ENCODE data around the gene GRXCR2.
A peak's percentile ranks its signal among the peaks of the same experiment; 100 is the strongest.
"Not testable (repeated sequence)": the region's sequence is repeated elsewhere in the genome, so short reads cannot be mapped to it uniquely, and the experiment has no call there.

GRXCR2 gene

GRCh38 chr5:145887217-145887616, 14.4 kb upstream of the GRXCR2 start:
- DNase-seq (ENCODE audit: low read depth in 2 of 2), result no peak

DNA sequence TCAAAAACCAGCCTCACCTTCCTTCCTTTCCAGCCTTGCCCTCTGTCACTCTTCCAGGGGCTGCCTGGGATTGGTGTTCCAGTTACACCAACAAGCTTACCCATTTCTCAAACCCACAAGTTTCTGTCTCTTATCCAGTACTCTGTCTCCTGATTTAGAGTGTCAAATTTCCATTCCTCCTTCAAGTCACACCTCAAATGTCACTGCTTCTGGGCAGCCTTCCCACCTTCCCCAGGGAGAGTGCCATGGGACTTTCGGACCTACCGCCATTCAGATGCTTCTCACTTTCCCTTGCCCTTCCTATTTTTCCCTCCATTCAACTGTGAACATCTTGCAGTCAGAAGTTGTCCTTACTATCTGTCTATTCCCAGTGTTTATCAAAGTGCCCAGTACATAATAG, 2.0 kb upstream of the GRXCR2 start:
- no peak for DNase-seq (ENCODE audit: low read depth in 2 of 2)

GRCh38 chr5:145872486-145872885, 328 bp downstream of the GRXCR2 start:
- no peak for DNase-seq (ENCODE audit: low read depth in 2 of 2)

GRCh38 chr5:145869753-145870152, 3.1 kb downstream of the GRXCR2 start:
- DNase-seq (ENCODE audit: low read depth in 2 of 2), result no peak

- no peak for DNase-seq (ENCODE audit: low read depth in 2 of 2)
Observed at GRCh38 chr5:145867806-145868205, 5.0 kb downstream of the GRXCR2 start.

DNA sequence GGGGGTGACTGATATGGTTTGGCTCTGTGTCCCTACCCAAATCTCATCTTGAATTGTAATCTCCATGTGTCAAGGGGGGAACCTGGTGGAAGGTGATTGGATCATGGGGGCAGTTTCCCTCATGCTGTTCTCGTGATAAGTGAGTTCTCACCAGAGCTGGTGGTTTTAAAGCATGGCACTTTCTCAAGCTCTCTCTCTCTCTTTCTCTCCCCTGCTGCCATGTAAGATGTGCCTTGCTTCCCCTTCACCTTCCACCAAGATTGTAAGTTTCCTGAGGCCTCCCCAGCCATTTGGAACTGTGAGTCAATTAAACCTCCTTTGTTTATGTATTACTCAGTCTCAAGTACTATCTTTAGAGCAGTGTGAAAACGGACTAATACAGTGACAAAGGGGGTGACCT, 8.4 kb downstream of the GRXCR2 start:
- not testable (repeated sequence) for DNase-seq (ENCODE audit: low read depth in 2 of 2)

DNA sequence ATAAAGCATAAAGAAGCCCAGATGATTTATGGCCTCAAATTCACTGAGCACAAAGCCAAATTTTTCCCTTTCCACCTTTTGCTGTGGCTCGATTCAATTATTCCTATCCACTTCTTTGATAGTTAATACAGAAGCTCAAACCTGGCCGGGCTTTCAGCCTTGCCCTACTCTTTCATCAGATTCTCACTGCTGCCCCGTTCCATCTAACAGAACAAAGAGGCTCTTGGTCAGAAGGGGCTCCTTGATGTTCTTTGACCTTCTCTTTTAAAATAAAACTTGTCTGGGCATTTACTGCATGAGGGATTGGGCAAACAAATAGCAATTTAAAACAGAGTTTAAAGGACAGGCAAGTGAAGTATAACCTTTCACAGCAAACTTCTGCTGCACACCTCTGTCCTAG, 9.8 kb downstream of the GRXCR2 start:
- no peak for DNase-seq (ENCODE audit: low read depth in 2 of 2)

- no peak for DNase-seq (ENCODE audit: low read depth in 2 of 2)
Observed at GRCh38 chr5:145859897-145860296, 12.9 kb downstream of the GRXCR2 start.

- no peak for DNase-seq (ENCODE audit: low read depth in 2 of 2)
Observed at GRCh38 chr5:145859453-145859852, 13.4 kb downstream of the GRXCR2 start.

GRCh38 chr5:145858959-145859358, 13.9 kb downstream of the GRXCR2 start:
- no peak for DNase-seq (ENCODE audit: low read depth in 2 of 2)

GRCh38 chr5:145856285-145856818, 16.5 kb downstream of the GRXCR2 start:
- peak in 1 of 2 experiments; percentile 24 for DNase-seq (ENCODE audit: low read depth in 2 of 2)

- DNase-seq (ENCODE audit: low read depth in 2 of 2), result no peak
Observed at GRCh38 chr5:145855763-145856267, 17.0 kb downstream of the GRXCR2 start.

GRCh38 chr5:145854651-145855258, 18.1 kb downstream of the GRXCR2 start:
- DNase-seq (ENCODE audit: low read depth in 2 of 2), result no peak

DNA sequence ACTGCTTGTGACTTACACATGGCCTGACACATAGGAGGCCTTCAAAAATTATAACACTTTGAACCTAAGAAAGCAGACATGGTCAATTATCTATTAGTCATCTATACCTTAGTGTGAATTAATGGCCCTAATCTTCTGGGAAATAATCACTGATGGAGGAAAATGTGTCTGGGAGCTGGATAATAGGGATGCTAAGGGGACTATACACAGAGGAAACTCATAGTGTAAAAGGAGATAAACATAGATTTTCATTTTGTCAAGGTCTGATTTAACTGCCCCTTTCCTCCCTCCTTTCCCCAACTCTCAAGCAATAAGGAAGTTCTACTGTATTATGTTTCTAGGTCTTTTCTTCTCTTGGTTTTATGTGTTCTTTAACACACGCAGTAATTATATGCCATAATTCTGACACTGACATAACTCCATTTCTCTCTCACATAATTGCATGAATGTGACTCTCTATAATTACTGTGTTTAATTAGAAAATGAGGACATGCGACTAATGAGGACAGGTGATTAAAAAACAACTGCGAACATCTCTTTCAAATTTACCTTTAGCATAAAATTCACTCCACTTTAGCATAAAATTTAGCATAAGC, 18.9 kb downstream of the GRXCR2 start:
- DNase-seq (ENCODE audit: low read depth in 2 of 2), result no peak

- no peak for DNase-seq (ENCODE audit: low read depth in 2 of 2)
Observed at GRCh38 chr5:145852990-145853389, 19.8 kb downstream of the GRXCR2 start.

DNA sequence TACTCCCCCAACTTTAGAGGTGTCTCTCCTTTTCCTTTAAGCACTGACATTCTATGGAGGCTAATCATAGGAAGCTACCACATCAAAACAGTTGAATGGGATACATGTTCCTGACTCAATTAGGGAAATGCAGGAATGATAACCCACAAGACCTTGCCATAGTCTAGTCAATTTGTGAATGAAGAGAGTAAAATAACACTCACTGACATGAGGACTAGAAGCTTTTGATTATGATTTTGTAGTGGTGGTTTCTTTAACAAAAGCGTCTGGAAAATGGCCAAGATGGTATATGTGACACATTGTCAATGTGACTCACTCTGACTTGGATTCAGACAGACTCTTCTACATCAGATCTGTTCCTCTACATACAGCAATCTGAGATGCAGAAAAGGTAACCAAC, 24.0 kb downstream of the GRXCR2 start:
- DNase-seq (ENCODE audit: low read depth in 2 of 2), result no peak

- no peak for DNase-seq (ENCODE audit: low read depth in 2 of 2)
Observed at GRCh38 chr5:145847499-145848497, 25.0 kb downstream of the GRXCR2 start.

GRCh38 chr5:145846081-145846480, 26.7 kb downstream of the GRXCR2 start:
- DNase-seq (ENCODE audit: low read depth in 2 of 2), result no peak

GRCh38 chr5:145841299-145841698, 31.5 kb downstream of the GRXCR2 start:
- no peak for DNase-seq (ENCODE audit: low read depth in 2 of 2)

DNA sequence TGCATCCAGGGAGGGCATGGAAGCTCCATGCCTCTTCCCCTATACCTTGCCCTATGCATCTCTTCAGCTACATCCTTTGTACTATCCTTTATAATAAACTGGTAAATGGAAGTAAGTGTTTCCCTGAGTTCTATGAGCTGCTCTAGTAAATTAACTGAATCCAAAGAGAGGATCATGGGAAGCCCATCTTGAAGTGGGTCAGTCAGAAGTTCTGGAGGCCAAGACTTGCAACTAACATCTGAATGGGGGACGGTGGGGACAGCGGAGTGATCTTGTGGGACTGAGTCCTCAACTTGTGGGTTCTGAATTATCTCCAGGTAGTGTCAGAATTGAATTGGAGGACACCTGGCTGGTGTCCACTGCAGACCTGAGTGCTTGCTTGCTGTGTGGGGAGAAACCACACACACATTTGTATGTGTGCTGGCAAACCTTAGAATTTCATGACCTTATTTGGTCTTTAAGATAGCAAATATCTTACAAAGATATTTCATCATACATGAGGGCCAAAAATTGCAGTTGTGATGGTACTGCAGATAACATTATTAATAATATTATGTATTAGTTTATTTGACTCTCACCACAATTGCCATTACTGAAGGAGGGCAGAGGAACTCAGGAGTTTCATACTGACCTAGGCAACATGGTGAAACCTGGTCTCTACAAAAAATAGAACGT, 32.2 kb downstream of the GRXCR2 start:
- DNase-seq (ENCODE audit: low read depth in 2 of 2), result no peak

- no peak for DNase-seq (ENCODE audit: low read depth in 2 of 2)
Observed at GRCh38 chr5:145838276-145838675, 34.5 kb downstream of the GRXCR2 start.

DNA sequence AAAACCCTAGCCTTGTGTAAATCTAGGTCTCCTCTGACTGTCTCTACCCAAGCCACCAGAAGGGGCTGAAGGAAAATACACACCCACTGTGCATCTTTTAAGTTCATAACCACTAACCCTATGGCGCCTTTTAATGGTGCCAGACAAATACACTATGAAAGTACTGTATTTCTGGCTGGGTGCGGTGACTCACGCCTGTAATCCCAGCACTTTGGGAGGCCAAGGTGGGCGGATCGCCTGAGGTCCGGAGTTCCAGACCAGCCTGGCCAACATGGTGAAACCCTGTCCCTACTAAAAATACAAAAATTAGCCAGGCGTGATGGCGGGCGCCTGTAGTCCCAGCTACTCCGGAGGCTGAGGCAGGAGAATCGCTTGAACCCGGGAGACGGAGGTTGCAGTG, 36.6 kb downstream of the GRXCR2 start:
- not testable (repeated sequence) for DNase-seq (ENCODE audit: low read depth in 2 of 2)
